Adrenal gland (tissue), 5 donors: Measurements from ENCODE around the gene IRAK3.

Experiments
- POLR2A ChIP-seq, 2 donors: fragments of 450-650 bp; IDR thresholded peaks; one replicate each; pipeline ENCODE4 v1.6.1; 2017; ENCODE audit warnings: antibody characterized with exemption in 2 of 2, mild to moderate bottlenecking in 2 of 2, moderate library complexity in 1 of 2
- TF ChIP-seq, protein P1 (sequence below), 6 experiments: fragments of 450-650 bp in 4 of 6; fragments of 200-600 bp in 2 of 6; sonication (generic) in 1 of 6; IDR thresholded peaks; 1 replicate in 5 of 6; 2 replicates in 1 of 6; pipeline versions ENCODE4 v1.5.1 to v1.8.0; 2016 to 2021; ENCODE audit warnings: antibody characterized with exemption in 6 of 6, mild to moderate bottlenecking in 2 of 6, moderate library complexity in 1 of 6
- donor health status: DM: no; HTN: no; CAD: no.

DNA sequence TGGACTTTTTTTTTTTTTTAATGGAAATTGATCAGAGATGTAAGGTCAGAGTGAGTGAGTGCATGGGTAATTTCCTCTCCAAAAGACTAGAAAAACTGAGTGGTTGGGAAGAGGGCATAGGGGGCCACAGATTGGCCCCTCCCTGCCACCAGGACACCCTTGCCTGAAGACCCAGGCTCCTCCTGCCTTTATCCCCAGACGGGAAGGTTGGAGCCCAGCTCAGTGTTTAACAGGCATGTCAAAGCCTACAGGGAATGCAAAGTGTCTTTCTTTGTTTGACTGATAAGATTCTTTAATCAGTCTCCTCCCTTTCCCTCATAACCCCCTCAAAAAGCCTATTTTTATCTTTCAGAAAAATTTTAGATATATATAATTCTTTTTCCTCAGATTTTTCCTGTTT is 50.3 kb downstream of the IRAK3 start:
- TF ChIP-seq, protein P1, sequence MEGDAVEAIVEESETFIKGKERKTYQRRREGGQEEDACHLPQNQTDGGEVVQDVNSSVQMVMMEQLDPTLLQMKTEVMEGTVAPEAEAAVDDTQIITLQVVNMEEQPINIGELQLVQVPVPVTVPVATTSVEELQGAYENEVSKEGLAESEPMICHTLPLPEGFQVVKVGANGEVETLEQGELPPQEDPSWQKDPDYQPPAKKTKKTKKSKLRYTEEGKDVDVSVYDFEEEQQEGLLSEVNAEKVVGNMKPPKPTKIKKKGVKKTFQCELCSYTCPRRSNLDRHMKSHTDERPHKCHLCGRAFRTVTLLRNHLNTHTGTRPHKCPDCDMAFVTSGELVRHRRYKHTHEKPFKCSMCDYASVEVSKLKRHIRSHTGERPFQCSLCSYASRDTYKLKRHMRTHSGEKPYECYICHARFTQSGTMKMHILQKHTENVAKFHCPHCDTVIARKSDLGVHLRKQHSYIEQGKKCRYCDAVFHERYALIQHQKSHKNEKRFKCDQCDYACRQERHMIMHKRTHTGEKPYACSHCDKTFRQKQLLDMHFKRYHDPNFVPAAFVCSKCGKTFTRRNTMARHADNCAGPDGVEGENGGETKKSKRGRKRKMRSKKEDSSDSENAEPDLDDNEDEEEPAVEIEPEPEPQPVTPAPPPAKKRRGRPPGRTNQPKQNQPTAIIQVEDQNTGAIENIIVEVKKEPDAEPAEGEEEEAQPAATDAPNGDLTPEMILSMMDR (IDR thresholded peaks at IDR 0.05): no peak
- no peak for TF ChIP-seq POLR2A (IDR thresholded peaks at IDR 0.05)
